GM10266 (cell line): ENCODE data around the gene AURKA.

Experiments used
- DNase-seq: peaks from one replicate; pipeline ENCODE4 v3.0.0; 2012; ENCODE audit errors: extremely low spot score
- TF ChIP-seq, protein P1 (sequence below): IDR thresholded peaks from 2 replicates; pipeline ENCODE4 v1.5.1; 2012; ENCODE audit warnings: mild to moderate bottlenecking, low read depth; ENCODE audit not compliant: control insufficient read depth, insufficient read depth; ENCODE audit errors: missing control alignments

The AURKA gene

DNA sequence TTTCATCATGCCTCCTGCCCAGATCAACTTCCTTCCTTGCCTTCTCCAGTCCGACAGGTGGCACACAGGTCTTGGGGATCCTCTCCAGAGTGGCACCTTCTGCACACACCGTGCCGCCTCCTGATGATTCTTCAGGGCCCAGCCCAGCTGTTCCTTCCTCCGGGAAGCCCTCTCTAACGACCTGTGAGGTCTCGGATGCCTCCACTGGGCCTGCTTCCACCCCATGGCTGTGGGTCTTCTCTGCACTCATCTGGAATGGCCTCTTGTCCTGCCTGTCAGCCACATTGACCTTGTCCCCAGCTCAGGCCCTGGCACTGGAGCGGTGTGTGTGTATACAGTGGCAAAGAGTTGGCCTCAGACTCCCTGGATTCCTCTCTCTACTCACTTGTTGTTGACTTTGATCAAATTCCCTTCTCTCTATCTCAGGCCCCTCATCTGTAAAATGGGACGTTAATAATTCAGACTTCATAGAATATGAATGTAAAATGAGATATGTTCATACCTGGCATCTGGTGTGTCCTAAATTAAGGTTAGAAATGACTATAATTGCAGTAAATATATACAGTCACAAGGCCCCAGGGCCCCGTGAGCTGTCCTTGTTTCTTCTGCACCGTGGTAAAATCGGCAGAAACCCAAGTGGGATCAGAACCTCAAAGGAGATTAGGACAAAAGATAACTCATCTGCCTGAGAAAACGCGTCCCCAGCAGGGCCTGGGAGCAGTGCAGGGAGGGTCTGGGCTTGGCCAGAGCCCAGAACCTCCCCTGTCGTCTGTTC is 31.7 kb downstream of the AURKA start:
- TF ChIP-seq, protein P1, sequence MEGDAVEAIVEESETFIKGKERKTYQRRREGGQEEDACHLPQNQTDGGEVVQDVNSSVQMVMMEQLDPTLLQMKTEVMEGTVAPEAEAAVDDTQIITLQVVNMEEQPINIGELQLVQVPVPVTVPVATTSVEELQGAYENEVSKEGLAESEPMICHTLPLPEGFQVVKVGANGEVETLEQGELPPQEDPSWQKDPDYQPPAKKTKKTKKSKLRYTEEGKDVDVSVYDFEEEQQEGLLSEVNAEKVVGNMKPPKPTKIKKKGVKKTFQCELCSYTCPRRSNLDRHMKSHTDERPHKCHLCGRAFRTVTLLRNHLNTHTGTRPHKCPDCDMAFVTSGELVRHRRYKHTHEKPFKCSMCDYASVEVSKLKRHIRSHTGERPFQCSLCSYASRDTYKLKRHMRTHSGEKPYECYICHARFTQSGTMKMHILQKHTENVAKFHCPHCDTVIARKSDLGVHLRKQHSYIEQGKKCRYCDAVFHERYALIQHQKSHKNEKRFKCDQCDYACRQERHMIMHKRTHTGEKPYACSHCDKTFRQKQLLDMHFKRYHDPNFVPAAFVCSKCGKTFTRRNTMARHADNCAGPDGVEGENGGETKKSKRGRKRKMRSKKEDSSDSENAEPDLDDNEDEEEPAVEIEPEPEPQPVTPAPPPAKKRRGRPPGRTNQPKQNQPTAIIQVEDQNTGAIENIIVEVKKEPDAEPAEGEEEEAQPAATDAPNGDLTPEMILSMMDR: no peak
- no peak for DNase-seq

DNA sequence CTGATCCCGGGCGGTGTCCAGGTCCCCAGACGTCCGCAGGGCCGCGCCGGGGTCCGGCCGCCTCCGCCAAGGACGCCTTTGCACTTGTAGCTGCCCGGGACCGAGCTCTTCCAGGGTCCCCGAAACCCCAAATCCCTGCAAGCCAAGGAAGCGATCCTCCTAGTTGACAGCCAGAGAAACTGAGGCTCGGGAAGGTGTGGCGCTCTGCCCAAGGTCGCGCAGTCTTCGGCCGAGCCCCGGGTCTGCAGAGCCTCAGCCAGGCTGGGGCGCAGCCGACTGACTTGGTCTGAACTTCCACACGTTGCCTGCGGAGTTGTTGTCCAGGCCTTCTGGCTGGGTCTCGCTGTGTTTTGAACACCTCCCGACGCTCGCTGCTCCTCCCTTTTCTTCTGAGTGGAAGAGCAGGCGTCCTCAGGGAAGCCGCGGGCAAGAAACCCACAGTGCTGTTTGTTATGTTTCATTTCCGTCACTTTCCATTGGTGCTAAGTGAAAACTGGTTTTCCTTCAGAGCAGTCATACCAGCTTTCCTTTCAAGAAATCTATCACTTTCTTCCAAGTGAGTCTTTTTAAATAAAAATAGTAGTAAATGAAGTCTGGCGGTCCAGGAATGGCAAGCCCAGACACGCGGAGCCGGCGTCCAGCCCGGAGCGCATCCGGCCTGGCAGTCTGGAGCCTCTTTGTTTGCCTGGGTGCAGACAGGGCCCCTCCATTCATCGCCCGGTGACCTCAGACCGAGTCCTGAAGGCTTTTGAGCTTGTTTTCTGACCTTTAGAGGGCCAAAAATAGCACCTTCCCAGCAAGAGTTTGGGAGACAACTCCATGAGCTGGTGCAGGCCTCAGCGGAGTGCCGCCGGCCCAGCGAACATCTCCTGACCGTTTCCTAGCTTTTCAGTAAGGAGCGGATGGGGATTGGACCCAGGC is 32.5 kb downstream of the AURKA start:
- DNase-seq: peak; percentile 40
- TF ChIP-seq, protein P1: no peak

DNA sequence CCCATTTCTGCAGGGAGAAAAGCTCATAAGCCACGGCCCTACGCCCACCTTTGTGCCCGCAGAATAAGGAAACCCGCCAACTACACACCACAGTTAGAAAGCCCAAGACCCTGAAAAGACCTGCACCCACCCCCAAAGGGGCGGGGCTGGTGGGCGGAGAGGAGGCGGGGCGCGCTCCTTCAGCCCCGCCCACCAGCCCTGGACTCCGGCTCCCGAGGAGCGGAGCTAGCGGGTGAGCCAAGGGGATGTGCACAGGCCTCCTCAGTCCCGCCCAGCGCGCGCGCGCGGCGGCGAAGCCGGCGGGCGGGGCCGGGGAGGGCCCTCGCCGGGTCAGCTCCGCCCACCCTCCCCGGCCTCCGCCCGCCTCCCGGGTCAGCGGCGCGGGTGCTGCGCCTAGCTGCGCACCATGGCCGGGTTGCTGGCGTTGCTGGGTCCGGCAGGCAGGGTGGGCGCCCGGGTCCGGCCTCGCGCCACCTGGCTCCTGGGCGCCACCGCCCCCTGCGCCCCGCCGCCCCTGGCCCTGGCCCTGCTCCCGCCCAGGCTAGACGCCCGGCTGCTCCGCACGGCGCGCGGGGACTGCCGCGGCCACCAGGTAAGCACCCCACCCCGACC is 33.3 kb downstream of the AURKA start, which contains the start of gene FAM210B:
Gene FAM210B, plus strand, starts transcription at position 375 of the 612 bp plus-strand sequence. Its CDS starts 32 bp downstream, at position 407.
- peak; percentile 98 for DNase-seq
- TF ChIP-seq, protein P1: no peak

DNA sequence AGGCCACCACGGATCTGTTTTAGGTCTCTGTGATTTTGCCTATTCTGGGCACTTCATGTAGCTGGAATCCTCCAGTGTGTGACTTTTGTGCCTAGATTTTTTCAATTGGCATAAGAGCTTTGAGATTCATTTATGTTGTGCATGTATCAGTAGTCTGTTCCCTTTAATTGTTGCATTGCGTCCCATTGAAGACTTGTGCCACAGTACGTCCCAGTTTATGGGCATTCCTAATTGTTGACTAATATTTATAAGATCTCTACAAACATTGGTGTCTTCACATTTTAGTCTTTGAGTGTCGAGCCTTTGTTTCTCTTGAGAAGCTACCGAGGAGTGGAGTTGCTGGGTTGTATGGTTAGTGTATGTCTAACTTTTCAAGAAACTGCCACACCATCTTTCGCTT is 33.9 kb downstream of the AURKA start:
- DNase-seq: no peak
- TF ChIP-seq, protein P1: no peak

DNA sequence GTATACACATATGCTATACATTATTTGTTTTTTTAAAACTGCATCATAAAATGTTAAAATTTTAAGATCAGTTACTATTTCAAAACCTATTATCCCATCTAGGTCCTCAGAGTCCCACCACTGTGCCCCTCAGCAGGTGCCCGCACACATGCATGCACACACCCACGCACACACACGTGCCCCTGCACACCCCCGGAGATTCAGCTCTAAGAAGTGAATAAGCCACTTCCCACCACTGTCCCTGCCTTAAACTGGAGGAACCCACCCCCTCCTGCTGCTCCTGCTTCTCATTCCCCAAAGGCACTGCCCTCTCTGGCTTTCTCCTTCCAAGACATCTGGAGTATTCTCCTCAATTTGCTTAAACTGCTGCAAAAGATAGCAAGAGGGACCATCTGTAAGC is 38.7 kb downstream of the AURKA start:
- DNase-seq: no peak
- TF ChIP-seq, protein P1: no peak

DNA sequence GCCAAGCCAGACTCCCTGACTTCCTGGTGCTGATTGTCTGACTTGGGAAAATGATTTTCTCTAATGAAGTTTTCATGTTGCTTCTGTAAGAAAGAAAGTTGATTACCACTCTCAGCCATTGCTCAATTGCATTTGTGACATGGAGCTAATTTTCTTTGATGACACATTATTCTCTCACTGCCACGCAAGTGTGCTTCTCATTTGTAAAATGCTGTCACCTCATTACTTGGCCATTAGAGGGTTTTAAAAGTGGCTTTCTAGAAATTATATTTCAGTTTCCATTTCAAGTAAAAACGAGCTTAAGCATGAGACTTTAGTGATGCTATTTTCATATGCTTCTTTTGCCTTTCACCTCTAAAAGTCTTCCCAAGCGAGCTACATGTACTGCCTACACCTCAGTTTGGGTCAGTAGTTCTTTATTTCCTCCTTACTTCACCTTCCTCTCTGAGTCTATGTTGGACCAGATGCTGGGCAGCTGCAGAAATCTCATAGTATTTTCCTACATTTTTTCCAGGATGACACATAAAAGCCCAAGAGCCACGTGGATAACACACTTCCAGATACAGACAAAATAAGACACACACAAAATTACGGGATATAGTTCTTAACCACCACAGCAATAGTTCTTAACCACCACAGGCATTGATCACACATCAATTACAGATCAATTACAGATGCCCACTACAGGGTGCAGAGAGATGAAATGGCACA is 39.5 kb downstream of the AURKA start:
- DNase-seq: no peak
- TF ChIP-seq, protein P1: no peak
